ENCODE results near the gene WDR41. TPM values are rescaled to one million over a fixed set of nuclear protein-coding genes. Genes with fewer than 3 reads are reported as not detected.

WDR41 gene
- polyA plus RNA-seq, 1 donor from 2014 or later: 87.6 TPM

DNA sequence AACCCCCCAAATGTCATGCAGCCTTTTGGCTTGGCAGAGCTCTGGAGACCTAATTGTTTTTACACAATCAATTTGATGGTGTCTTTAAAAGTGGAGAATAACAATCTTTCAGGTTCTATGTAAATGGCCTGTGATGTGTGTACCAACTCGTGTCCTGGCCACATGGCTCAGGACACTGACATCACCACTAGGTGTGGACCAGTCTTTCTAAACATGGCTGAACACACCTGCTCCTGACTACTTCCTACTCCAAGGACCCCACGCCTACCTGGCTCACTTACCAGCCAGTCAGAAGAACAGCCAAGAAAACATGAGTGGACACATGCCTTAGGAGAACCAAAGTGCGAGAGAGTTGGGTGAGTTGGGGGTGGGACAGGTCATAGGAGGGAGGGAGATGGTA, 71.2 kb downstream of the WDR41 start:
- no peak overlapping the region for H3K4me3 ChIP-seq (ENCODE audit: low read length)
- no peak overlapping the region for H3K27ac ChIP-seq (ENCODE audit: low read length)
- H3K9me2 ChIP-seq (ENCODE audit: insufficient read depth, low read length): no peaks in the 10 kb centered on the region
- no peaks in the 10 kb centered on the region for H4K20me1 ChIP-seq (ENCODE audit: insufficient read depth)
- TF ChIP-seq EZH2 (IDR thresholded peaks at IDR 0.05; ENCODE audit: borderline replicate concordance, insufficient read depth, low read length, poor library complexity, severe bottlenecking) (no peak), EP300 (conservative IDR thresholded peaks at IDR 0.05; ENCODE audit: poor library complexity, severe bottlenecking) (no peak), SMC3 (conservative IDR thresholded peaks at IDR 0.05; ENCODE audit: poor library complexity) (no peak), POLR2AphosphoS5 (IDR thresholded peaks at IDR 0.05) (no peak), TAF1 (IDR thresholded peaks at IDR 0.05; ENCODE audit: low read depth) (no peak), RAD21 (conservative IDR thresholded peaks at IDR 0.05) (no peak), MXI1 (conservative IDR thresholded peaks at IDR 0.05; ENCODE audit: poor library complexity, severe bottlenecking) (no peak)
- TF ChIP-seq, protein P1, sequence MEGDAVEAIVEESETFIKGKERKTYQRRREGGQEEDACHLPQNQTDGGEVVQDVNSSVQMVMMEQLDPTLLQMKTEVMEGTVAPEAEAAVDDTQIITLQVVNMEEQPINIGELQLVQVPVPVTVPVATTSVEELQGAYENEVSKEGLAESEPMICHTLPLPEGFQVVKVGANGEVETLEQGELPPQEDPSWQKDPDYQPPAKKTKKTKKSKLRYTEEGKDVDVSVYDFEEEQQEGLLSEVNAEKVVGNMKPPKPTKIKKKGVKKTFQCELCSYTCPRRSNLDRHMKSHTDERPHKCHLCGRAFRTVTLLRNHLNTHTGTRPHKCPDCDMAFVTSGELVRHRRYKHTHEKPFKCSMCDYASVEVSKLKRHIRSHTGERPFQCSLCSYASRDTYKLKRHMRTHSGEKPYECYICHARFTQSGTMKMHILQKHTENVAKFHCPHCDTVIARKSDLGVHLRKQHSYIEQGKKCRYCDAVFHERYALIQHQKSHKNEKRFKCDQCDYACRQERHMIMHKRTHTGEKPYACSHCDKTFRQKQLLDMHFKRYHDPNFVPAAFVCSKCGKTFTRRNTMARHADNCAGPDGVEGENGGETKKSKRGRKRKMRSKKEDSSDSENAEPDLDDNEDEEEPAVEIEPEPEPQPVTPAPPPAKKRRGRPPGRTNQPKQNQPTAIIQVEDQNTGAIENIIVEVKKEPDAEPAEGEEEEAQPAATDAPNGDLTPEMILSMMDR (IDR thresholded peaks at IDR 0.05; ENCODE audit: poor library complexity, severe bottlenecking): no peak
- TF ChIP-seq, protein P2, sequence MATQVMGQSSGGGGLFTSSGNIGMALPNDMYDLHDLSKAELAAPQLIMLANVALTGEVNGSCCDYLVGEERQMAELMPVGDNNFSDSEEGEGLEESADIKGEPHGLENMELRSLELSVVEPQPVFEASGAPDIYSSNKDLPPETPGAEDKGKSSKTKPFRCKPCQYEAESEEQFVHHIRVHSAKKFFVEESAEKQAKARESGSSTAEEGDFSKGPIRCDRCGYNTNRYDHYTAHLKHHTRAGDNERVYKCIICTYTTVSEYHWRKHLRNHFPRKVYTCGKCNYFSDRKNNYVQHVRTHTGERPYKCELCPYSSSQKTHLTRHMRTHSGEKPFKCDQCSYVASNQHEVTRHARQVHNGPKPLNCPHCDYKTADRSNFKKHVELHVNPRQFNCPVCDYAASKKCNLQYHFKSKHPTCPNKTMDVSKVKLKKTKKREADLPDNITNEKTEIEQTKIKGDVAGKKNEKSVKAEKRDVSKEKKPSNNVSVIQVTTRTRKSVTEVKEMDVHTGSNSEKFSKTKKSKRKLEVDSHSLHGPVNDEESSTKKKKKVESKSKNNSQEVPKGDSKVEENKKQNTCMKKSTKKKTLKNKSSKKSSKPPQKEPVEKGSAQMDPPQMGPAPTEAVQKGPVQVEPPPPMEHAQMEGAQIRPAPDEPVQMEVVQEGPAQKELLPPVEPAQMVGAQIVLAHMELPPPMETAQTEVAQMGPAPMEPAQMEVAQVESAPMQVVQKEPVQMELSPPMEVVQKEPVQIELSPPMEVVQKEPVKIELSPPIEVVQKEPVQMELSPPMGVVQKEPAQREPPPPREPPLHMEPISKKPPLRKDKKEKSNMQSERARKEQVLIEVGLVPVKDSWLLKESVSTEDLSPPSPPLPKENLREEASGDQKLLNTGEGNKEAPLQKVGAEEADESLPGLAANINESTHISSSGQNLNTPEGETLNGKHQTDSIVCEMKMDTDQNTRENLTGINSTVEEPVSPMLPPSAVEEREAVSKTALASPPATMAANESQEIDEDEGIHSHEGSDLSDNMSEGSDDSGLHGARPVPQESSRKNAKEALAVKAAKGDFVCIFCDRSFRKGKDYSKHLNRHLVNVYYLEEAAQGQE (IDR thresholded peaks at IDR 0.05; ENCODE audit: borderline replicate concordance): no peak
- H3K4me2 ChIP-seq (ENCODE audit: low read length): no peak overlapping the region
- H3K27me3 ChIP-seq (ENCODE audit: insufficient read depth, low read depth, low read length): no peaks in the 10 kb centered on the region
- no peaks in the 10 kb centered on the region for H3F3A ChIP-seq (ENCODE audit: insufficient read depth, low read length, poor library complexity, severe bottlenecking)
- no peaks in the 10 kb centered on the region for H3K9me3 ChIP-seq (ENCODE audit: low read length)
- H3K9ac ChIP-seq (ENCODE audit: low read length): no peak overlapping the region
- H2AFZ ChIP-seq (ENCODE audit: low read depth, low read length): no peak overlapping the region
- H3K36me3 ChIP-seq (ENCODE audit: insufficient read depth, low read length): no peaks in the 10 kb centered on the region
- H3K79me2 ChIP-seq (replicated peaks; ENCODE audit: insufficient read depth, low read length): no peaks in the 10 kb centered on the region

DNA sequence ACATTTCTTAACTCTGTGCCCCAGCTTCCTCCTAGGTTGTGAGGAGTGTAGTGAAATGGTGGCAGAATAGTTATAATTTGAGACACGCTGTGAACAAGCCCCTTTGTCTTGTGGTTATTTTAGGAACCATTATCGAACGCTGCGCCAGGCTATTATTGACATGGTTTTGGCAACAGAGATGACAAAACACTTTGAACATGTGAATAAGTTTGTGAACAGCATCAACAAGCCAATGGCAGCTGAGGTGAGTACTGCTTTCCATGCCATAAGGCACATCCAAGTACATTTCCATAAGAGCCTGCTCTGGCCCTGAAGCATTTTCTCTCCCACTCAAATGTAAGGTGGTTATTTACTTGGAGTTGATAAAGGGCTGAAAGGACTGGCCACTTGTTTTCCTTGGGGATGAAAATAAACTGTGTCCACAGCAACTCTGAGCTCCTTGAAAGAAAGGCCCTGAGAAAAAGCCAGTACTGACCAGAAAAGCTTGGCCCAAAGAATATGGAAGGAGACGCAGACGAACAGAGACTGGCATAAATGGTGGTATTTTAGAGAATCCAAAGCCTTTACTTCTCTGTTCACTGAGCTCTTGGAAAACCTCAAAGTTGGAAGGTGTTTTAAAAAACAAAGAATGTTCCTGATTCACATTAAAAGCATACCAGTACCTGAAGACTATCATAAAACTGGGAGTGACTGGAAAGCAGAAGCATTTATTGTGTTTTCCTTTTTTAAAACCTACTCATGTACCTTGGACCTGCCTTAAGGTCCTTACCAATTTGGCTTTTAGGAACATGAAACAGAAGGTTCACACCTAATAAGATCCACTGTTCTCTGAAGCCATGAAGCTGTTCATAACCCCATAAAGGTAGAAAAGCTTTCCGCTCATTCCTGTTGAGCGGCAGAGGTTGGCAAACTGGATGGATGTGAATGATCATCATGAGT, 72.2 kb downstream of the WDR41 start:
- H2AFZ ChIP-seq (ENCODE audit: low read depth, low read length): no peak overlapping the region
- no peaks in the 10 kb centered on the region for H3K79me2 ChIP-seq (replicated peaks; ENCODE audit: insufficient read depth, low read length)
- no peak overlapping the region for H3K27ac ChIP-seq (ENCODE audit: low read length)
- no peaks in the 10 kb centered on the region for H3K36me3 ChIP-seq (ENCODE audit: insufficient read depth, low read length)
- H3K4me3 ChIP-seq (ENCODE audit: low read length): no peak overlapping the region
- H3K4me2 ChIP-seq (ENCODE audit: low read length): no peak overlapping the region
- H3K27me3 ChIP-seq (ENCODE audit: insufficient read depth, low read depth, low read length): no peaks in the 10 kb centered on the region
- H3F3A ChIP-seq (ENCODE audit: insufficient read depth, low read length, poor library complexity, severe bottlenecking): no peaks in the 10 kb centered on the region
- H4K20me1 ChIP-seq (ENCODE audit: insufficient read depth): no peaks in the 10 kb centered on the region
- H3K9me3 ChIP-seq (ENCODE audit: low read length): no peaks in the 10 kb centered on the region
- H3K9ac ChIP-seq (ENCODE audit: low read length): no peak overlapping the region
- H3K9me2 ChIP-seq (ENCODE audit: insufficient read depth, low read length): no peaks in the 10 kb centered on the region
- no peak for TF ChIP-seq RAD21 (conservative IDR thresholded peaks at IDR 0.05)
- TF ChIP-seq EZH2 (IDR thresholded peaks at IDR 0.05; ENCODE audit: borderline replicate concordance, insufficient read depth, low read length, poor library complexity, severe bottlenecking): no peak
- no peak for TF ChIP-seq TAF1 (IDR thresholded peaks at IDR 0.05; ENCODE audit: low read depth)
- no peak for TF ChIP-seq POLR2AphosphoS5 (IDR thresholded peaks at IDR 0.05)
- TF ChIP-seq SMC3 (conservative IDR thresholded peaks at IDR 0.05; ENCODE audit: poor library complexity): no peak
- no peak for TF ChIP-seq EP300 (conservative IDR thresholded peaks at IDR 0.05; ENCODE audit: poor library complexity, severe bottlenecking)
- TF ChIP-seq, protein P2 (IDR thresholded peaks at IDR 0.05; ENCODE audit: borderline replicate concordance): no peak
- TF ChIP-seq, protein P1 (IDR thresholded peaks at IDR 0.05; ENCODE audit: poor library complexity, severe bottlenecking): no peak
- TF ChIP-seq MXI1 (conservative IDR thresholded peaks at IDR 0.05; ENCODE audit: poor library complexity, severe bottlenecking): no peak
